PC-3 (cell line): ENCODE data around the gene TM9SF1. TPM values are rescaled to one million over a fixed set of nuclear protein-coding genes. Genes with fewer than 3 reads are reported as not detected.

ENCODE experiments used
- ATAC-seq: fragments of 200-7000 bp; cut with Tn5 transposase; 2 replicates; pipeline ENCODE4 v1.9.1; 2020; ENCODE audit warnings: mild to moderate bottlenecking, moderate library complexity
- BruUV-seq: library from RNA; stranded (reverse); fragments of 400-500 nt; replicated peaks from 2 replicates; lab custom pipeline; 2021; lab: Mats Ljungman, UMichigan
- CTCF ChIA-PET: fragments of 300-600 bp; sonication (Branson Sonifier 250); formaldehyde crosslinking; loops from one replicate; lab custom pipeline; 2022; ENCODE audit warnings: antibody characterized with exemption; lab: Charles Lee
- POLR2A ChIA-PET: fragments of 300-600 bp; sonication (Branson Sonifier 250); formaldehyde crosslinking; loops from one replicate; lab custom pipeline; 2022; ENCODE audit warnings: antibody characterized with exemption; ENCODE audit not compliant: unreplicated experiment; lab: Charles Lee
- DNase-seq: peaks from one replicate; pipeline ENCODE4 v3.0.0-alpha.2; 2015
- H2AFZ ChIP-seq: fragments of 300-600 bp; sonication (generic); 2 replicates; pipeline ENCODE4 v1.6.0; 2016; ENCODE audit warnings: antibody characterized with exemption, low read length
- H3F3A ChIP-seq: fragments of 300-600 bp; sonication (generic); one replicate; pipeline ENCODE4 v1.6.0; 2017; ENCODE audit warnings: antibody characterized with exemption, low read length, control low read depth, mild to moderate bottlenecking; ENCODE audit not compliant: unreplicated experiment
- H3K27ac ChIP-seq: fragments of 300-600 bp; sonication (generic); 2 replicates; pipeline ENCODE4 v1.5.1; 2016; ENCODE audit warnings: mild to moderate bottlenecking, low read length
- H3K27me3 ChIP-seq: fragments of 300-600 bp; sonication (generic); 2 replicates; pipeline ENCODE4 v1.6.1; 2016; ENCODE audit warnings: low read length, mixed read lengths
- H3K36me3 ChIP-seq: fragments of 300-600 bp; sonication (generic); 2 replicates; pipeline ENCODE4 v1.6.1; 2016; ENCODE audit warnings: low read depth, mixed run types, low read length, mixed read lengths
- H3K4me1 ChIP-seq: fragments of 300-600 bp; sonication (generic); 2 replicates; pipeline ENCODE4 v1.5.1; 2016; ENCODE audit warnings: low read length; ENCODE audit not compliant: insufficient read depth
- H3K4me2 ChIP-seq: fragments of 300-600 bp; sonication (generic); 2 replicates; pipeline ENCODE4 v1.6.0; 2016; ENCODE audit warnings: low read length
- H3K4me3 ChIP-seq: fragments of 300-600 bp; sonication (generic); 2 replicates; pipeline ENCODE4 v1.5.1; 2016; ENCODE audit warnings: mild to moderate bottlenecking, low read length, mixed read lengths
- H3K79me2 ChIP-seq: fragments of 300-600 bp; sonication (generic); 2 replicates; pipeline ENCODE4 v1.6.1; 2017; ENCODE audit warnings: low read length, mixed read lengths
- H3K9ac ChIP-seq: fragments of 300-600 bp; sonication (generic); 2 replicates; pipeline ENCODE4 v1.6.0; 2016; ENCODE audit warnings: mild to moderate bottlenecking, low read length
- H3K9me2 ChIP-seq: fragments of 300-600 bp; sonication (generic); replicated peaks from 2 replicates; pipeline ENCODE4 v1.6.1; 2016; ENCODE audit warnings: mixed run types, low read length, mixed read lengths
- H3K9me3 ChIP-seq: fragments of 300-600 bp; sonication (generic); 2 replicates; pipeline ENCODE4 v1.6.1; 2016; ENCODE audit warnings: low read length, mixed read lengths
- H4K20me1 ChIP-seq: fragments of 300-600 bp; sonication (generic); 2 replicates; pipeline ENCODE4 v1.6.1; 2016; ENCODE audit warnings: low read length, mixed read lengths
- EZH2 ChIP-seq: fragments of 300-600 bp; sonication (generic); IDR thresholded peaks from one replicate; pipeline ENCODE4 v1.6.1; 2017; ENCODE audit warnings: antibody characterized with exemption, mild to moderate bottlenecking, low read length; ENCODE audit not compliant: unreplicated experiment
- EZH2phosphoT487 ChIP-seq: fragments of 300-600 bp; sonication (generic); IDR thresholded peaks from 2 replicates; pipeline ENCODE4 v1.6.1; 2018; ENCODE audit warnings: mild to moderate bottlenecking, antibody characterized with exemption, low read length, borderline replicate concordance
- intact Hi-C: fragments of 100-400 bp; cut with micrococcal nuclease; formaldehyde crosslinking; loops from 2 replicates; pipeline ENCODE4 v1.9.0; 2023
- total RNA-seq: library from RNA; depleted of rRNA; stranded (reverse); fragments of >200 nt; gene quantifications from 2 replicates; pipeline ENCODE4 v1.2.3, GENCODE V29; 2014
- TF ChIP-seq, protein P1 (sequence below): fragments of 300-600 bp; sonication (generic); conservative IDR thresholded peaks from 2 replicates; pipeline ENCODE4 v1.5.1; 2017; ENCODE audit warnings: antibody characterized with exemption, low read depth, mild to moderate bottlenecking, low read length

The TM9SF1 gene
- total RNA-seq, 1 experiment from 2014 or later: 52.1 TPM

DNA sequence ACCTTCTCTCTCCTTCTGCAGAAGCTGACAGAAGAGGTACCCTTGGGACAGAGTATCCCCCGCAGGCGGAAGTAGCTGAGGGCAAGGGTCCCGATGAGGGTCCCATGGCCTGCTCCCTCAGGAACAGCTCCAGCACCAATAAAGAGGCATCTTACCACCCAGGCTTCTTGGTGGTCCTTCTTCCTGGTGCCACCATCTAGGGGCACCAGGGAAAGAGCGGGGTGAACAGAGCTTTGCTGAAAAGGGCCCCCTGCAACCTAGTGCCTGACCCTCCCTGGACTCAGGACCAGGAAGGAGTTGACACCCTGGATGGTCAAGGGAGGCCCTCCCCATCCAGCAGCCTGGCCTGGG, 34.8 kb downstream of the TM9SF1 start:
- Histone ChIP-seq H2AFZ (no peak overlapping the region), H3K27me3 (no peaks in the 10 kb centered on the region), H4K20me1 (no peaks in the 10 kb centered on the region), H3K9ac (no peak overlapping the region), H3K4me1 (peaks cover 13% of the 10 kb centered on the region), H3K9me3 (no peaks in the 10 kb centered on the region), H3K9me2 (no peaks in the 10 kb centered on the region), H3K4me2 (no peak overlapping the region), H3K4me3 (no peak overlapping the region), H3K27ac (no peak overlapping the region), H3K79me2 (no peaks in the 10 kb centered on the region), H3F3A (peaks cover 2% of the 10 kb centered on the region), H3K36me3 (peaks cover 30% of the 10 kb centered on the region)
- BruUV-seq: no TSS peak
- CTCF ChIA-PET: interaction anchor here (1.2 to 1.3 kb wide), 3 partner anchors 24 to 102 kb away, joined by 4 to 7 read pairs (median 7); partner anchors contain the start of genes DCAF11, NRL and PSME1
- DNase-seq: no peak
- no peak for ATAC-seq
- no peak for TF ChIP-seq EZH2phosphoT487
- TF ChIP-seq EZH2: no peak
- TF ChIP-seq, protein P1, sequence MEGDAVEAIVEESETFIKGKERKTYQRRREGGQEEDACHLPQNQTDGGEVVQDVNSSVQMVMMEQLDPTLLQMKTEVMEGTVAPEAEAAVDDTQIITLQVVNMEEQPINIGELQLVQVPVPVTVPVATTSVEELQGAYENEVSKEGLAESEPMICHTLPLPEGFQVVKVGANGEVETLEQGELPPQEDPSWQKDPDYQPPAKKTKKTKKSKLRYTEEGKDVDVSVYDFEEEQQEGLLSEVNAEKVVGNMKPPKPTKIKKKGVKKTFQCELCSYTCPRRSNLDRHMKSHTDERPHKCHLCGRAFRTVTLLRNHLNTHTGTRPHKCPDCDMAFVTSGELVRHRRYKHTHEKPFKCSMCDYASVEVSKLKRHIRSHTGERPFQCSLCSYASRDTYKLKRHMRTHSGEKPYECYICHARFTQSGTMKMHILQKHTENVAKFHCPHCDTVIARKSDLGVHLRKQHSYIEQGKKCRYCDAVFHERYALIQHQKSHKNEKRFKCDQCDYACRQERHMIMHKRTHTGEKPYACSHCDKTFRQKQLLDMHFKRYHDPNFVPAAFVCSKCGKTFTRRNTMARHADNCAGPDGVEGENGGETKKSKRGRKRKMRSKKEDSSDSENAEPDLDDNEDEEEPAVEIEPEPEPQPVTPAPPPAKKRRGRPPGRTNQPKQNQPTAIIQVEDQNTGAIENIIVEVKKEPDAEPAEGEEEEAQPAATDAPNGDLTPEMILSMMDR: no peak
- intact Hi-C loops: loop anchor here (2.0 kb wide), 1 partner anchor 102 kb away; no protein-coding TSS in a partner anchor
- POLR2A ChIA-PET: interaction anchor here (0.5 to 0.9 kb wide), 2 partner anchors 55 to 67 kb away, joined by 3 to 4 read pairs; no protein-coding TSS in a partner anchor

DNA sequence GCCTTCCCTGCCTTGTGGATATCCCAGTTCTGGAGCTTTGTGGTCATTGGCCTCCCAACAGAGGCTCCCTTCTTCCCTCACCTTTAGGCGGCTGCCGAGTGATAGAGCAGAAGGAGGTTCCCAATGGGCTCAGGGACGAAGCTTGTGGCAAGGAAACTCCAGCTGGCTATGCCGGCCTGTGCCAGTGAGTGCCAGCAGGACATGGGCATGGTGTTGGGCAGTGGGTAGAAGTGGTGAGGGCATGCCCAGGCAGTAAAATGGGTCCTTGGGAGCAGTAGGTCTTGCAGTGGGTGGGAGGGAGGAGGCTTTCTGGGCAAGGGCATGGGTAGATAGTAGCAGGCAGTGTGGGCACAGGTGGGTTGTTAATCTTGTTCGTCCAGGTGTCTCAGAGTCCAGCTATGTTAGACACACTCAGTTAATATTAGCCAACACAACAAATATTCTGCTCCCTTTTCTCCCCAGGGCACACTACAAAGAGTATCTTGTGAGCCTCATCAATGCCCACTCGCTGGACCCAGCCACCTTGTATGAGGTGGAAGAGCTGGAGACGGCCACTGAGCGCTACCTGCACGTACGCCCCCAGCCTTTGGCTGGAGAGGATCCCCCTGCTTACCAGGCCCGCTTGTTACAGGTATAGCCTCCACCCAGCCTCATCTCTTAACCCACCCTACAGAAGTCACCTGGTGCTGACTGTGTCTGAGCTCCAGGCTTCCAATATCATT, 35.3 kb downstream of the TM9SF1 start:
- CTCF ChIA-PET: interaction anchor here (0.6 to 1.3 kb wide), 2 partner anchors 24 to 51 kb away, joined by 3 to 4 read pairs; partner anchors contain the start of gene PSME1
- Histone ChIP-seq H3K4me3 (no peak overlapping the region), H3F3A (peaks cover 4% of the 10 kb centered on the region), H3K27ac (no peak overlapping the region), H3K4me2 (no peak overlapping the region), H3K27me3 (no peaks in the 10 kb centered on the region), H3K36me3 (peaks cover 35% of the 10 kb centered on the region), H3K79me2 (no peaks in the 10 kb centered on the region), H3K9me3 (no peaks in the 10 kb centered on the region), H2AFZ (no peak overlapping the region), H3K9me2 (no peaks in the 10 kb centered on the region), H3K4me1 (peaks cover 13% of the 10 kb centered on the region), H4K20me1 (no peaks in the 10 kb centered on the region), H3K9ac (no peak overlapping the region)
- no peak for DNase-seq
- BruUV-seq: no TSS peak
- TF ChIP-seq EZH2: no peak
- no peak for TF ChIP-seq EZH2phosphoT487
- TF ChIP-seq, protein P1: no peak
- intact Hi-C loops: loop anchor here (2.0 kb wide), 1 partner anchor 101 kb away; no protein-coding TSS in a partner anchor
- ATAC-seq: no peak
- POLR2A ChIA-PET: interaction anchor here (0.5 kb wide), 1 partner anchor 54 kb away, joined by 3 read pairs; no protein-coding TSS in a partner anchor

- peaks cover 34% of the 10 kb centered on the region; the same call in 1 of the 2 replicates for H3K36me3 ChIP-seq
- no peaks in the 10 kb centered on the region for H3K79me2 ChIP-seq
- CTCF ChIA-PET: no interaction called here
- peaks cover 4% of the 10 kb centered on the region for H3F3A ChIP-seq
- POLR2A ChIA-PET: no interaction called here
- ATAC-seq (no peak), DNase-seq (no peak)
- no peak overlapping the region for H3K4me2 ChIP-seq
- no peaks in the 10 kb centered on the region for H4K20me1 ChIP-seq
- BruUV-seq: no TSS peak
- no peak overlapping the region for H3K9ac ChIP-seq
- H3K4me1 ChIP-seq: peaks cover 13% of the 10 kb centered on the region
- no peak overlapping the region for H2AFZ ChIP-seq
- intact Hi-C loops: no loop called here
- no peaks in the 10 kb centered on the region for H3K27me3 ChIP-seq
- H3K9me3 ChIP-seq: no peaks in the 10 kb centered on the region
- no peak overlapping the region for H3K27ac ChIP-seq
- no peak overlapping the region for H3K4me3 ChIP-seq
- TF ChIP-seq, protein P1: no peak
- no peak for TF ChIP-seq EZH2phosphoT487
- no peak for TF ChIP-seq EZH2
- H3K9me2 ChIP-seq: no peaks in the 10 kb centered on the region
Measured at GRCh38 chr14:24157331-24157730, 37.9 kb downstream of the TM9SF1 start.
